Neural progenitor cell (in vitro differentiated cells): ENCODE measurements around the gene CCL26.

Experiments used
- EZH2 ChIP-seq: fragments of 200-600 bp; sonication (generic); IDR thresholded peaks from 2 replicates; pipeline ENCODE4 v1.6.1; 2017; ENCODE audit warnings: antibody characterized with exemption, mild to moderate bottlenecking, moderate library complexity
- EZH2phosphoT487 ChIP-seq: fragments of 200-600 bp; sonication (generic); IDR thresholded peaks from 2 replicates; pipeline ENCODE4 v1.6.1; 2017; ENCODE audit warnings: antibody characterized with exemption
- TF ChIP-seq, protein P1 (sequence below): fragments of 200-600 bp; sonication (generic); IDR thresholded peaks from 2 replicates; pipeline ENCODE4 v1.5.1; 2017; ENCODE audit warnings: antibody characterized with exemption, mild to moderate bottlenecking

DNA sequence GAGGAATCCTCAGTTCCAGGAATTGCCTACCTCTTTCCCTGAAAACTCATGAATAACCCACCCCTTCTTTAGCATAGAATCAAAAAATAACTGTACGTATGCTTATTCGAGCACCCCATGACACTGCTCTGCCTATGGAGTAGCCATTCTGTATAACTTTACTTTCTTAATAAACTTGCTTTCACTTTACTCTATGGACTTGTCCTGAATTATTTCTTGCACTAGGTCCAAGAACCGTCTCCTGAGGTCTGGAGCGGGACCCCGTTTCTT is 30.5 kb upstream of the CCL26 start:
- TF ChIP-seq EZH2 (no peak), EZH2phosphoT487 (no peak)
- TF ChIP-seq, protein P1, sequence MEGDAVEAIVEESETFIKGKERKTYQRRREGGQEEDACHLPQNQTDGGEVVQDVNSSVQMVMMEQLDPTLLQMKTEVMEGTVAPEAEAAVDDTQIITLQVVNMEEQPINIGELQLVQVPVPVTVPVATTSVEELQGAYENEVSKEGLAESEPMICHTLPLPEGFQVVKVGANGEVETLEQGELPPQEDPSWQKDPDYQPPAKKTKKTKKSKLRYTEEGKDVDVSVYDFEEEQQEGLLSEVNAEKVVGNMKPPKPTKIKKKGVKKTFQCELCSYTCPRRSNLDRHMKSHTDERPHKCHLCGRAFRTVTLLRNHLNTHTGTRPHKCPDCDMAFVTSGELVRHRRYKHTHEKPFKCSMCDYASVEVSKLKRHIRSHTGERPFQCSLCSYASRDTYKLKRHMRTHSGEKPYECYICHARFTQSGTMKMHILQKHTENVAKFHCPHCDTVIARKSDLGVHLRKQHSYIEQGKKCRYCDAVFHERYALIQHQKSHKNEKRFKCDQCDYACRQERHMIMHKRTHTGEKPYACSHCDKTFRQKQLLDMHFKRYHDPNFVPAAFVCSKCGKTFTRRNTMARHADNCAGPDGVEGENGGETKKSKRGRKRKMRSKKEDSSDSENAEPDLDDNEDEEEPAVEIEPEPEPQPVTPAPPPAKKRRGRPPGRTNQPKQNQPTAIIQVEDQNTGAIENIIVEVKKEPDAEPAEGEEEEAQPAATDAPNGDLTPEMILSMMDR, result no peak
